Measurements from ENCODE around the gene LAIR2. TPM values are rescaled to one million over a fixed set of nuclear protein-coding genes. Genes with fewer than 3 reads are reported as not detected.

The LAIR2 gene
- total RNA-seq, 1 experiment from 2014 or later: not detected

DNA sequence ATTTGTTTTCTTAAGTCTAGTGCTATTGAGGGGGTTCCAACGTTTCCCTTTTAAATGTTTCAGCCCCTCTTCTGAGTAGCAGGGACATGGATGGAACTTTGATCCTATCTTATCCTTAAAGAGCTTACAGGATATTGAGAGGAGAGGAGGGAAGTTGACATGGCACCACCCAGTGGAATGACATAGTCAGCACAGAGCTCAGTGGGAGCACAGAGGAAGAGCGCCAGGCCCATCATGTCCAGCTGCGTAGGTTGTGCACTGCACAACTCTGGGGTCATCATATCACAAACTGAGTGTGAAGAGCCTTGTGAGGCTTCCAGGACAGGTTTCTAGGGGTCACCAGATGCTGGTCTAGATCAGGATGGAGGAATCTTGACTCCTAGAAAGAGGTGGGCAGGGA, 25.0 kb upstream of the LAIR2 start:
- intact Hi-C loops (cut with micrococcal nuclease; ENCODE audit: unreplicated experiment): no loop called here
- no TSS peak for BruUV-seq (replicated peaks)
- no peak for DNase-seq (ENCODE audit: low spot score)

DNA sequence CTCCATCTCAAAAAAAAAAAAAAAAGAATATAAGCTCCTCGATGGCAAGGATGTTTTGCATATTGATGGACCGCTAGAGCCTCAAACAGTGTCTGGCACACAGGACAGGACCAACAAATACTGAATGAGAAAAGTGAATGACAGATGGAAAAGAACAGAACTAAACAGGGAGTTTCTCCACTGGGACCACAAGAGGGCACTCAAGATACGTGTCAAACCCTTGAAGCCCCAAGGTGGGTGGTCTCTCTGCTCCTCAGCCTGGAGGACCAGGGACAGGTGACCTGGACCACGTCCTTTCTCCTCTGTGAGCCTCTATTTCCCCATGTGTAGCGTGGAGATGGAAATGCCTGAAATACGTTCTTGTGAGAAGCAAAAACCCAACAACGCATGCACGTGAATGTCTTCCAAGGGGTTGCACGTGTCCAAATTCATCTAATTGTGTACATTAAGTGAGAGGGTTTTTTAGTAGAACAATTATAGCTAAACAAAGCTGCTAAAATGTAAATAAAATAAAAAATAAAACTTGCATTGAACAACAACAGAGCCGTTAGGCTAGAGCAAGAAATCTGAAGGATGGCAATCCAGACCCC, 23.9 kb upstream of the LAIR2 start:
- POLR2A ChIA-PET (ENCODE audit: low non-redundant PET): no interaction called here
- Histone ChIP-seq H3K36me3 (ENCODE audit: insufficient read depth, low read length, poor library complexity, severe bottlenecking) (no peaks in the 10 kb centered on the region), H3K27ac (ENCODE audit: low read depth, low read length, poor library complexity, severe bottlenecking) (no peak overlapping the region), H3K27me3 (replicated peaks; ENCODE audit: insufficient read depth, low read depth, low read length, poor library complexity) (no peaks in the 10 kb centered on the region), H3K4me1 (ENCODE audit: insufficient read depth, low read length, poor library complexity, severe bottlenecking) (peaks cover 4% of the 10 kb centered on the region), H3K9me3 (ENCODE audit: low read depth, low read length, poor library complexity, severe bottlenecking) (no peaks in the 10 kb centered on the region), H3K4me3 (ENCODE audit: low read depth, low read length, poor library complexity, severe bottlenecking) (no peak overlapping the region)
- peak; percentile 77 for DNase-seq (ENCODE audit: low spot score)
- CTCF ChIA-PET: no interaction called here
- BruUV-seq (replicated peaks): no TSS peak
- intact Hi-C loops (cut with micrococcal nuclease; ENCODE audit: unreplicated experiment): no loop called here
- no peak for TF ChIP-seq EZH2 (IDR thresholded peaks at IDR 0.05; ENCODE audit: borderline replicate concordance, low read depth, low read length, poor library complexity, severe bottlenecking)
- TF ChIP-seq, protein P1, sequence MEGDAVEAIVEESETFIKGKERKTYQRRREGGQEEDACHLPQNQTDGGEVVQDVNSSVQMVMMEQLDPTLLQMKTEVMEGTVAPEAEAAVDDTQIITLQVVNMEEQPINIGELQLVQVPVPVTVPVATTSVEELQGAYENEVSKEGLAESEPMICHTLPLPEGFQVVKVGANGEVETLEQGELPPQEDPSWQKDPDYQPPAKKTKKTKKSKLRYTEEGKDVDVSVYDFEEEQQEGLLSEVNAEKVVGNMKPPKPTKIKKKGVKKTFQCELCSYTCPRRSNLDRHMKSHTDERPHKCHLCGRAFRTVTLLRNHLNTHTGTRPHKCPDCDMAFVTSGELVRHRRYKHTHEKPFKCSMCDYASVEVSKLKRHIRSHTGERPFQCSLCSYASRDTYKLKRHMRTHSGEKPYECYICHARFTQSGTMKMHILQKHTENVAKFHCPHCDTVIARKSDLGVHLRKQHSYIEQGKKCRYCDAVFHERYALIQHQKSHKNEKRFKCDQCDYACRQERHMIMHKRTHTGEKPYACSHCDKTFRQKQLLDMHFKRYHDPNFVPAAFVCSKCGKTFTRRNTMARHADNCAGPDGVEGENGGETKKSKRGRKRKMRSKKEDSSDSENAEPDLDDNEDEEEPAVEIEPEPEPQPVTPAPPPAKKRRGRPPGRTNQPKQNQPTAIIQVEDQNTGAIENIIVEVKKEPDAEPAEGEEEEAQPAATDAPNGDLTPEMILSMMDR (conservative IDR thresholded peaks at IDR 0.05; ENCODE audit: low read depth, low read length): peak; percentile 70

More for the DNA sequence above, 25.0 kb upstream of the LAIR2 start:
- Histone ChIP-seq H3K36me3 (ENCODE audit: insufficient read depth, low read length, poor library complexity, severe bottlenecking) (no peaks in the 10 kb centered on the region), H3K4me3 (ENCODE audit: low read depth, low read length, poor library complexity, severe bottlenecking) (no peak overlapping the region), H3K4me1 (ENCODE audit: insufficient read depth, low read length, poor library complexity, severe bottlenecking) (peaks cover 9% of the 10 kb centered on the region), H3K27ac (ENCODE audit: low read depth, low read length, poor library complexity, severe bottlenecking) (no peak overlapping the region), H3K27me3 (replicated peaks; ENCODE audit: insufficient read depth, low read depth, low read length, poor library complexity) (no peaks in the 10 kb centered on the region), H3K9me3 (ENCODE audit: low read depth, low read length, poor library complexity, severe bottlenecking) (no peaks in the 10 kb centered on the region)
- ChIA-PET POLR2A (ENCODE audit: low non-redundant PET) (no interaction called here), CTCF (interaction anchor here (0.5 kb wide), 1 partner anchor 1046 kb away, joined by 3 read pairs; no protein-coding TSS in a partner anchor)
- TF ChIP-seq, protein P1 (conservative IDR thresholded peaks at IDR 0.05; ENCODE audit: low read depth, low read length): peak; percentile 49
- TF ChIP-seq EZH2 (IDR thresholded peaks at IDR 0.05; ENCODE audit: borderline replicate concordance, low read depth, low read length, poor library complexity, severe bottlenecking): no peak

DNA sequence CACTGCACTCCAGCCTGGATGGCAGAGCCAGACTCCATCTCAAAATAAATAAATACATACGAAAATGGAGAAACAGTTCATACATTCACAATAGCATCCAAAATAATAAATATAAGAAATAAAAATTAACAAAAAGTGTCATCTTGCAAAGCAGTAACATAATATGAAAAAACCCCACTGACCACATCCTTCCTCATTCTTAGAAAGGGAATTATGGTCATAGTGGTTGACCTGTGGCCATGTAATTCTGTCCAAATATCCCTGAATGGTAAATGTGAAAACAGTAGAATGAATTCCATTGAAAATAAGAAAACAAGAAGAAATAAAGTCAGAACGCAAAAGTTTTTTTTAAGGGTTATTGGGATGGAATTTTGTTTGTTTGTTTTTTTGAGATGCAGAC, 22.6 kb upstream of the LAIR2 start:
- no TSS peak for BruUV-seq (replicated peaks)
- Histone ChIP-seq H3K4me1 (ENCODE audit: insufficient read depth, low read length, poor library complexity, severe bottlenecking) (no peaks in the 10 kb centered on the region), H3K9me3 (ENCODE audit: low read depth, low read length, poor library complexity, severe bottlenecking) (no peaks in the 10 kb centered on the region), H3K27ac (ENCODE audit: low read depth, low read length, poor library complexity, severe bottlenecking) (no peak overlapping the region), H3K27me3 (replicated peaks; ENCODE audit: insufficient read depth, low read depth, low read length, poor library complexity) (no peaks in the 10 kb centered on the region), H3K36me3 (ENCODE audit: insufficient read depth, low read length, poor library complexity, severe bottlenecking) (no peaks in the 10 kb centered on the region), H3K4me3 (ENCODE audit: low read depth, low read length, poor library complexity, severe bottlenecking) (no peak overlapping the region)
- ChIA-PET CTCF (interaction anchor here (0.8 kb wide), 1 partner anchor 70 kb away, joined by 11 read pairs; no protein-coding TSS in a partner anchor), POLR2A (ENCODE audit: low non-redundant PET) (no interaction called here)
- TF ChIP-seq, protein P1 (conservative IDR thresholded peaks at IDR 0.05; ENCODE audit: low read depth, low read length): no peak
- no peak for TF ChIP-seq EZH2 (IDR thresholded peaks at IDR 0.05; ENCODE audit: borderline replicate concordance, low read depth, low read length, poor library complexity, severe bottlenecking)
- intact Hi-C loops (cut with micrococcal nuclease; ENCODE audit: unreplicated experiment): loop anchor here (5.0 kb wide), 1 partner anchor 197 kb away; no protein-coding TSS in a partner anchor
- no peak for DNase-seq (ENCODE audit: low spot score)

Measured in A673 (cell line).